Measurements from ENCODE around the gene LAMA3.

DNA sequence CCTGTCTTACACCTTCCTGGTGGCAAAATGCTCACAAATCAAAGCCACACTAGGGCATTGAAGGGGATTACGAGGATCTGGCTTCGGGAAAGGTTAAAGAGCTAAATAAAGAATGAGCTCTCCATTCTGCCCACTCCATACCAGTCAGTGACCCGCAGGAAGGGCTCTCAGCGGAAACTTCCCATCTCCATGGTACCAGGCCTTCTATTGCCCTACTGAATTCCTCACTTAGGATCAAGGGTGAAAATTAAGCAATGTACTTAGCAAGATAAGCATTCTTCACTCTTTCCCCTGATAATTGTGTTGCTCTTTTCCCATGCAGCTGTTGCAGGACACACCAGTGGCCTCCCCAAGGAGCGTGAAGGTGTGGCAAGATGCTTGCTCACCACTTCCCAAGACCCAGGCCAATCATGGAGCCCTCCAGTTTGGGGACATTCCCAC lies 249.7 kb downstream of the LAMA3 start:
- no peak for TF ChIP-seq SMC3 (IDR thresholded peaks at IDR 0.05; ENCODE audit: borderline replicate concordance, low read length)
- no peak for TF ChIP-seq MXI1 (IDR thresholded peaks at IDR 0.05; ENCODE audit: low read depth, low read length)
- no peak for TF ChIP-seq MAX (IDR thresholded peaks at IDR 0.05; ENCODE audit: low read depth, low read length)
- no peak for TF ChIP-seq EP300 (IDR thresholded peaks at IDR 0.05; ENCODE audit: borderline replicate concordance in 1 of 2, control insufficient read depth in 1 of 2, low read depth in 2 of 2, low read length in 2 of 2)
- TF ChIP-seq RAD21 (IDR thresholded peaks at IDR 0.05; ENCODE audit: insufficient read depth, low read depth, low read length): no peak
- no peak for TF ChIP-seq SUZ12 (IDR thresholded peaks at IDR 0.05; ENCODE audit: unreplicated experiment)
- no peak for TF ChIP-seq CHD2 (IDR thresholded peaks at IDR 0.05; ENCODE audit: borderline replicate concordance, low read depth, low read length)
- no peak for TF ChIP-seq CTCF (IDR thresholded peaks at IDR 0.05 in 2 of 3, conservative IDR thresholded peaks at IDR 0.05 in 1 of 3; ENCODE audit: control insufficient read depth in 2 of 3, extremely low read depth in 1 of 3, insufficient read depth in 1 of 3, low read depth in 3 of 3, low read length in 3 of 3)

Data from GM12878 (cell line).